MM.1S (cell line): ENCODE data around the gene VASH2.

Experiments used
- DNase-seq: peaks from one replicate; pipeline ENCODE4 v3.0.0-alpha.2; 2015
- H2AFZ ChIP-seq: fragments of 300-600 bp; sonication (generic); 2 replicates; pipeline ENCODE4 v1.6.0; 2016; ENCODE audit warnings: antibody characterized with exemption, low read length
- H3F3A ChIP-seq: fragments of 300-600 bp; sonication (generic); 2 replicates; pipeline ENCODE4 v1.6.1; 2016; ENCODE audit warnings: mild to moderate bottlenecking, antibody characterized with exemption, low read length, moderate library complexity, mixed read lengths; ENCODE audit not compliant: insufficient read depth
- H3K27ac ChIP-seq: fragments of 300-600 bp; sonication (generic); 2 replicates; pipeline ENCODE4 v1.5.1; 2016; ENCODE audit warnings: mild to moderate bottlenecking, low read length
- H3K27me3 ChIP-seq: fragments of 300-600 bp; sonication (generic); replicated peaks from 2 replicates; pipeline ENCODE4 v1.6.0; 2016; ENCODE audit warnings: low read length; ENCODE audit not compliant: insufficient read depth
- H3K36me3 ChIP-seq: fragments of 300-600 bp; sonication (generic); replicated peaks from 2 replicates; pipeline ENCODE4 v1.6.1; 2016; ENCODE audit warnings: mild to moderate bottlenecking, low read length, mixed read lengths; ENCODE audit not compliant: insufficient read depth
- H3K4me1 ChIP-seq: fragments of 300-600 bp; sonication (generic); 2 replicates; pipeline ENCODE4 v1.6.1; 2016; ENCODE audit warnings: low read length, mixed read lengths
- H3K4me2 ChIP-seq: fragments of 300-600 bp; sonication (generic); 2 replicates; pipeline ENCODE4 v1.6.0; 2016; ENCODE audit warnings: low read depth, low read length
- H3K4me3 ChIP-seq: fragments of 300-600 bp; sonication (generic); 2 replicates; pipeline ENCODE4 v1.5.1; 2016; ENCODE audit warnings: low read length, mixed read lengths
- H3K79me2 ChIP-seq: fragments of 300-600 bp; sonication (generic); 2 replicates; pipeline ENCODE4 v1.6.1; 2016; ENCODE audit warnings: mixed run types, low read length, mixed read lengths
- H3K9ac ChIP-seq: fragments of 300-600 bp; sonication (generic); 2 replicates; pipeline ENCODE4 v1.6.1; 2016; ENCODE audit warnings: low read length, mixed read lengths
- H3K9me2 ChIP-seq: fragments of 300-600 bp; sonication (generic); replicated peaks from 2 replicates; pipeline ENCODE4 v1.6.1; 2016; ENCODE audit warnings: mild to moderate bottlenecking, low read length, mixed read lengths; ENCODE audit not compliant: insufficient read depth
- H3K9me3 ChIP-seq: fragments of 300-600 bp; sonication (generic); replicated peaks from 2 replicates; pipeline ENCODE4 v1.6.1; 2016; ENCODE audit warnings: mild to moderate bottlenecking, low read length, mixed read lengths; ENCODE audit not compliant: insufficient read depth
- H4K20me1 ChIP-seq: fragments of 300-600 bp; sonication (generic); 2 replicates; pipeline ENCODE4 v1.6.1; 2016; ENCODE audit warnings: mild to moderate bottlenecking, low read length, moderate library complexity, mixed read lengths; ENCODE audit not compliant: insufficient read depth
- EZH2 ChIP-seq: fragments of 300-600 bp; sonication (generic); optimal IDR thresholded peaks from 2 replicates; pipeline ENCODE3; 2017; ENCODE audit warnings: low read depth, mild to moderate bottlenecking, antibody characterized with exemption, low read length, mixed read lengths
- EZH2phosphoT487 ChIP-seq: fragments of 300-600 bp; sonication (generic); IDR thresholded peaks from 2 replicates; pipeline ENCODE4 v1.6.1; 2018; ENCODE audit warnings: antibody characterized with exemption, low read length
- TF ChIP-seq, protein P1 (sequence below): fragments of 300-600 bp; sonication (generic); IDR thresholded peaks from 2 replicates; pipeline ENCODE4 v1.5.1; 2016; ENCODE audit warnings: antibody characterized with exemption, low read length, mixed read lengths

The VASH2 gene

GRCh38 chr1:212944229-212944901 is 6.0 kb upstream of the VASH2 start:
- no peaks in the 10 kb centered on the region for H3K79me2 ChIP-seq
- no peak for DNase-seq
- H3K36me3 ChIP-seq, result no peaks in the 10 kb centered on the region
- H3K9me3 ChIP-seq, result no peaks in the 10 kb centered on the region
- peaks cover 47% of the 10 kb centered on the region for H3K4me1 ChIP-seq
- no peak overlapping the region for H3K27ac ChIP-seq
- H3K27me3 ChIP-seq, result no peaks in the 10 kb centered on the region
- TF ChIP-seq EZH2phosphoT487 (no peak), EZH2 (no peak)
- H3K4me2 ChIP-seq, result no peak overlapping the region
- H3F3A ChIP-seq, result peaks cover 27% of the 10 kb centered on the region
- H3K4me3 ChIP-seq, result no peak overlapping the region
- H4K20me1 ChIP-seq, result no peaks in the 10 kb centered on the region
- H3K9ac ChIP-seq, result no peak overlapping the region
- H3K9me2 ChIP-seq, result no peaks in the 10 kb centered on the region
- H2AFZ ChIP-seq, result no peak overlapping the region

- H3K4me2 ChIP-seq, result no peak overlapping the region
- no peaks in the 10 kb centered on the region for H3K9me3 ChIP-seq
- no peak for TF ChIP-seq EZH2phosphoT487
- TF ChIP-seq, protein P1, sequence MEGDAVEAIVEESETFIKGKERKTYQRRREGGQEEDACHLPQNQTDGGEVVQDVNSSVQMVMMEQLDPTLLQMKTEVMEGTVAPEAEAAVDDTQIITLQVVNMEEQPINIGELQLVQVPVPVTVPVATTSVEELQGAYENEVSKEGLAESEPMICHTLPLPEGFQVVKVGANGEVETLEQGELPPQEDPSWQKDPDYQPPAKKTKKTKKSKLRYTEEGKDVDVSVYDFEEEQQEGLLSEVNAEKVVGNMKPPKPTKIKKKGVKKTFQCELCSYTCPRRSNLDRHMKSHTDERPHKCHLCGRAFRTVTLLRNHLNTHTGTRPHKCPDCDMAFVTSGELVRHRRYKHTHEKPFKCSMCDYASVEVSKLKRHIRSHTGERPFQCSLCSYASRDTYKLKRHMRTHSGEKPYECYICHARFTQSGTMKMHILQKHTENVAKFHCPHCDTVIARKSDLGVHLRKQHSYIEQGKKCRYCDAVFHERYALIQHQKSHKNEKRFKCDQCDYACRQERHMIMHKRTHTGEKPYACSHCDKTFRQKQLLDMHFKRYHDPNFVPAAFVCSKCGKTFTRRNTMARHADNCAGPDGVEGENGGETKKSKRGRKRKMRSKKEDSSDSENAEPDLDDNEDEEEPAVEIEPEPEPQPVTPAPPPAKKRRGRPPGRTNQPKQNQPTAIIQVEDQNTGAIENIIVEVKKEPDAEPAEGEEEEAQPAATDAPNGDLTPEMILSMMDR, result no peak
- TF ChIP-seq EZH2, result no peak
Observed at GRCh38 chr1:212945056-212945455, 5.3 kb upstream of the VASH2 start.

GRCh38 chr1:212945463-212946160 is 4.7 kb upstream of the VASH2 start:
- no peaks in the 10 kb centered on the region for H4K20me1 ChIP-seq
- H3K27me3 ChIP-seq, result no peaks in the 10 kb centered on the region
- no peaks in the 10 kb centered on the region for H3K36me3 ChIP-seq
- no peak overlapping the region for H3K9ac ChIP-seq
- H3K4me3 ChIP-seq, result no peak overlapping the region
- TF ChIP-seq EZH2 (no peak), EZH2phosphoT487 (no peak)
- TF ChIP-seq, protein P1, result no peak
- H3K9me2 ChIP-seq, result no peaks in the 10 kb centered on the region
- H3K79me2 ChIP-seq, result no peaks in the 10 kb centered on the region
- H3K4me2 ChIP-seq, result no peak overlapping the region
- DNase-seq, result no peak
- peaks cover 27% of the 10 kb centered on the region for H3F3A ChIP-seq
- H3K4me1 ChIP-seq, result peaks cover 53% of the 10 kb centered on the region
- no peaks in the 10 kb centered on the region for H3K9me3 ChIP-seq
- H3K27ac ChIP-seq, result peak overlapping the region; percentile 55; the same call in 1 of the 2 replicates
- no peak overlapping the region for H2AFZ ChIP-seq

More at GRCh38 chr1:212945056-212945455, 5.3 kb upstream of the VASH2 start:
- no peaks in the 10 kb centered on the region for H3K36me3 ChIP-seq
- DNase-seq, result no peak
- H3K9me2 ChIP-seq, result no peaks in the 10 kb centered on the region
- H3K9ac ChIP-seq, result no peak overlapping the region
- H2AFZ ChIP-seq, result no peak overlapping the region
- peaks cover 52% of the 10 kb centered on the region for H3K4me1 ChIP-seq
- no peak overlapping the region for H3K27ac ChIP-seq
- H3F3A ChIP-seq, result peaks cover 27% of the 10 kb centered on the region
- no peaks in the 10 kb centered on the region for H3K79me2 ChIP-seq
- H4K20me1 ChIP-seq, result no peaks in the 10 kb centered on the region
- H3K4me3 ChIP-seq, result no peak overlapping the region
- no peaks in the 10 kb centered on the region for H3K27me3 ChIP-seq

DNA sequence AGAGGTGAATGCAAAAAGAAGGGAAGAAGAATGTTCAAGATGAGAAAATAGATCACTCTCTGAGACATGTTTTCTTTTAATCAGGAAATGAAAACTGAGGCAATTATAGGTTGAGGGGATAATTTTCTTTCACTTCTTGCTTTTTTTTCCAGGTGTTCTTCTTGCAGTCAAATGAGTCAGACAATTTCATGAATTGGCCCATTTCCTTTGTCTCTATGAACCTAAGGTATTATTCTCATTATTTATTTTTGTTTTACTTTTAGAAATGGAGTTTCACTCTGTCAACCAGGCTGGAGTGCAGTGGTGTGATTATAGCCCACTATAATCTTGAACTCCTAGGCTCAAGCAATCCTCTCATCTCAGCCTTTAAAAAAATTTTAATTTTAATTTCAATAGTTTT is 3.5 kb upstream of the VASH2 start:
- no peaks in the 10 kb centered on the region for H3K36me3 ChIP-seq
- peaks cover 46% of the 10 kb centered on the region for H3K4me1 ChIP-seq
- no peaks in the 10 kb centered on the region for H4K20me1 ChIP-seq
- H3F3A ChIP-seq, result peaks cover 27% of the 10 kb centered on the region
- no peaks in the 10 kb centered on the region for H3K27me3 ChIP-seq
- DNase-seq, result peak; percentile 51
- H3K4me2 ChIP-seq, result peak overlapping the region; percentile 53
- TF ChIP-seq, protein P1, result no peak
- TF ChIP-seq EZH2 (no peak), EZH2phosphoT487 (no peak)
- no peaks in the 10 kb centered on the region for H3K9me2 ChIP-seq
- peak overlapping the region; percentile 55; the same call in 1 of the 2 replicates for H3K27ac ChIP-seq
- H3K9me3 ChIP-seq, result no peaks in the 10 kb centered on the region
- no peak overlapping the region for H2AFZ ChIP-seq
- no peaks in the 10 kb centered on the region for H3K79me2 ChIP-seq
- H3K4me3 ChIP-seq, result no peak overlapping the region; the same call in 1 of the 2 replicates
- no peak overlapping the region; the same call in 1 of the 2 replicates for H3K9ac ChIP-seq
